Right hindlimb (tissue), 1 donor: ENCODE data around the gene BAZ2A.
A peak's percentile ranks its signal among the peaks of the same experiment; 100 is the strongest.
"Not testable (repeated sequence)": the region's sequence is repeated elsewhere in the genome, so short reads cannot be mapped to it uniquely, and the experiment has no call there.

Source experiments
- DNase-seq: peaks from one replicate; pipeline ENCODE4 v3.0.0-alpha.2; 2018

Gene BAZ2A

DNA sequence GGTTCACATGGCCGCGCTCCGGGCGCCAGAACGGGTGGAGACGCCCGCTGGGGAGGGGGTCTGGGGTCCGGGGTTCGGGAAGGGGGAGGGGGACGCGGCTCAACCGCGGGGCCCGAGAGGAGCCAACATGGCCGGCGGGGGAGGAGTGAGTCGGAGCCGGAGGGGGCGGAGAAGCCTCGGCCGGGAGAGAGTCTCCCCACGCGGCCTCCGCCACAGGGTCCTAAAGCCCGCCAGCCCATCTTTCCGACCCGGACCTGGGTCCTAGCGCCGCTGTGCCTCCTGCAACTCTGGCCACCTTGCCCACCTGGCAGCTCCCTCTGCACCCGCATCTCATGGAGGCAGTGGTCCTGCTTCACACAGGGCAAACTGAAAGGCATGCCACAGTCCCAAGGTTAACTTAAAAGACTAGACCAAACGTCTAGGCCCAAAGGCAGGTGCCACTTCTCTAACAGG is at the start of gene BAZ2A:
Gene BAZ2A (minus strand): TSS at position 147 of the 453 bp plus-strand sequence. CDS start 12,796 bp downstream, outside the sequence.
- peak; percentile 93 for DNase-seq

GRCh38 chr12:56678852-56679251 is 48.7 kb upstream of the BAZ2A start:
- DNase-seq = no peak

GRCh38 chr12:56677680-56678079 is 47.6 kb upstream of the BAZ2A start:
- DNase-seq = no peak

- no peak for DNase-seq
Observed at GRCh38 chr12:56676851-56677580, 46.9 kb upstream of the BAZ2A start.

DNA sequence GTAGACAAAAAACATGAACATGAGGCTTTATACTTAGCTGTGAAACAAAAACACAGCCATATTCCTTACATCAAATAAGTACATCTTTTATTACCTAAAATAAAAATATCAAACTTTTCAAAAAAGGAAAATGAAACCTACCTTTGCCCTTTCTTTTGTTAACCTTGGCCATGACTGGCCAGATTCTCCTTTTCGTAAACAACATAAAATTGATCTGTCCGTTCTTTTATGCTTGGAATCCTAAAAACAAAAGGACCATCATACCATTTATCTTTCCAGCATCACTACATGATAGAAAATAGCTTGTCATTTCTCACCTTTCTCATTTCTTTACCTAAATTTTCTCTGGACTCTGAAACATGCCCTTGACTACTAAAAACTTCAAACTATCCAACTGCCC is 41.5 kb upstream of the BAZ2A start:
- no peak for DNase-seq

- no peak for DNase-seq
Observed at GRCh38 chr12:56670836-56671235, 40.7 kb upstream of the BAZ2A start.

DNA sequence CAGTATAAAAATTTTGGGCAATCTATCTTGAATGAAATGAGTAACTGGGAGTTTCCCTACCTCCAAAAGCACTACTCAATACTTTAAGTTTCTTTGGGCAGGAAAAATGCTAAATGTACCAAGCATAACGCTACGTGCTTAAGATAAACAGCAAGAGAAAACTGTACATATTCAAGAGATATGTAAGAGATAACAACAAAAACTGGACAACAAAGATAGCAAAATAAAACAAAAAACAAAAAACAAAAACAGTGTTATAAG is 38.0 kb upstream of the BAZ2A start:
- DNase-seq = no peak

DNA sequence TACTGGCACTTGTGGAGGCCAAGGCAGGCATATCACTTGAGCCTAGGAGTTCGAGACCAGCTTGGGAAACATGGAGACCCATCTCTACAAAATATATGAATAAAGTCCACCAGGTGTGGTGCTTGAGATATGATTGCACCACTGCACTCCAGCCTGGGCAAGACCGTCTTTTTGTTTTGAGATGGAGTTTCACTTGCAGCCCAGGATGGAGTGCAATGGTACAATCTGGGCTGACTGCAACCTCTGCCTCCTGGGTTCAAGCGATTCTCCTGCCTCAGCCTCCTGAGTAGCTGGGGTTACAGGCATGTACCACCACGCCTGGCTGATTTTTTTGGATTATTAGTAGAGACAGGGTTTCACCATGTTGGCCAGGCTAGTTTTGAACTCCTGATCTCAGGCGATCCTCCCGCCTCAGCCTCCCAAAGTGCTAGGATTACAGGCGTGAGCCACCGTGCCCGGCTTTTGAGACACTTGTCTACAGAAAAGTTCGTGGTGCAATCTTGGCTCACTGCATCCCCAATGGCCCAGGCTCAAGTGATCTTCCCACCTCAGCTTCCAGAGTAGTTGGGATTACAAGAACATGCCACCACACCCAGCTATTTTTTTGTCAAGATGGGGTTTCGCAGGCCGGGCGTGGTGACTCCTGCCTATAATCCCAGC is 32.0 kb upstream of the BAZ2A start:
- no peak for DNase-seq

DNA sequence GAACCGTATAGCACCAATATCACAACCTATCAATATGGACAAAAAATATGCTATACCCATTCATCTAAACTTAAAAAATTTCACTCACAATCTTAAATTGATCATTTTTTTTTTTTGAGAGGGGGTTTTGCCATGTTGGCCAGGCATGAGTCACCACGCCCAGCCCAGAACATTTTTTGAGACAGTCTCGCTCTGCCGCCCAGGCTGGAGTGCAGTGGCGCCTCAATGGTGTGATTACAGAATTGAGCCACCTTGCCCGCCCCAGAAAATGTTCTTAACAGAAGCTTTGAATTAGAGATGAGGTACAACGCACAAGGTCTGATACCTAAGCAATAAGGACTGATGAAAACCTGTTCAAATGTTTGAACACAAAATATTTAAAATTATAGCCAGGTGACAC is 31.4 kb upstream of the BAZ2A start:
- DNase-seq = no peak

DNA sequence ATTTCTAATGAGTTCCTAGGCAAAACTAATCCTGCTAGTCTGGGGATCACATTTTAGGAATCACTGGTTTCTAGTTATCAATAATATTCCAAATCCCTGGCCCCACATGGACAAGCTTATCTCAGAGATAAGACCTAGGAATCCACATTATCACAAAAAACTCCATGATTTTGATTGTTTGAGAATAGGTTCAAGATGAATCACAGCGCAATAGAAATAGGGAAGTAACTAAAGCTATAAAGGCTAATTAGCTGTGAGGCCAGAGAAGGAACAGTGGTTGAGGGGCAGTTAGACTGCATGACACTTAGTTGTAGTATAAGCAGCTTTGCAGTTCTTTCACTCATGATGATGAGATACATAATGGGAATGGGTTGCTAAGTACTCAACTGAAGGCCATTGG is 28.8 kb upstream of the BAZ2A start:
- DNase-seq = no peak

- no peak for DNase-seq
Observed at GRCh38 chr12:56657416-56658379, 27.6 kb upstream of the BAZ2A start.

GRCh38 chr12:56653781-56654180 is 23.7 kb upstream of the BAZ2A start:
- DNase-seq = not testable (repeated sequence)

- DNase-seq = not testable (repeated sequence)
Observed at GRCh38 chr12:56648023-56648422, 17.9 kb upstream of the BAZ2A start.

DNA sequence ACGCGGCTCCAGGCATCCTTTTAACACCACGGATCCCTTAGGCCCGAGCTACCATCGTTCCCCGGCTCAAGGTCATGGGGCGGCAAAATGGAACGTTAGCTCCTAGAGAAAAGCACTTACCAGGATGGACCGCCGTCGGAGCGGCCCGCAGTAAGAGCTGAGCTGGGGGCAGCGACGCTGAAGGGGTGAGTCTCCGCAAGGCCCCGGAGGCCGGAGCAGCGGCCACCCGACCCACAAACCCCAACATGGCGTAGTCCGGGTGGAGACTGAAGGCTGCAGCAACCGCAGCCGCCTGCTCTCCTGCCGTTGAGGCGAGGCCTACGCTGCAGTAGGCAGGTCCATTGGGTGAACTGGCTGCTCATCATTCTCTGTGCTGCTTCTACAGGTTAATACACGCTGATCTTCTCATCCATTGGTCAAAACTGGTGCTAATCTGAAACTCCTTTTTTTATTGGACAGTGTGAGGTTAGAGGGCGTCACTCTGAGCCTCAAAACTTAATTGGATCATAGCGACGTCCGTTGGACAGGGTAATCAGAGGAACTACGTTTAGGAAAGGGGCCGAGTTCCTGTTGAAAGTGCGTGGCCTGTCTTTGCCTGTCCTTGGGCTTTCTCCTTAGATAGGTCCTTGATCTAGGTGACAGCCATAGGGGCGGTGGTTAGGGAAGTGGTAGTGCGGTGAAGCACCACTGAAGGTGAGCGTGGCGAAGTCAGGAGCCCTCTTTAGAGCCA is 15.8 kb upstream of the BAZ2A start, which contains the start of gene ATP5F1B:
Gene ATP5F1B (minus strand): TSS at position 268 of the 730 bp plus-strand sequence. CDS start 21 bp downstream, at position 247.
- peak; percentile 98 for DNase-seq

GRCh38 chr12:56645201-56645716 is 15.1 kb upstream of the BAZ2A start:
- DNase-seq = no peak

DNA sequence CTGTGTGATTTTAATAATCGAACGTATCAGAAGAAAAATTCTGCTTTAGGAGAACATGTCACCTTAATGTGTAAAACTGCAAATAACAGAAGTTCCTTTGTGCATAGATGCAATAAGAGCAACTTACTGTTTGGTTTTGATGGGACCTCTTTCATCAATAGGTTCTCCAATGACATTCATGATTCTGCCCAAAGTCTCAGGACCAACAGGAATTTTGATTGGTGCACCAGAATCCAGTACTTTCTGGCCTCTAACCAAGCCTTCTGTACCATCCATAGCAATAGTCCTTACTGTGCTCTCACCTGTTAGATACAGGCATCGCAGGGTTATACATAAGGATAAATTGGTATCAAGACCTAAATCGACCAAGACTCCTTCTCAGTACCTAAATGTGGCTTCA is 14.5 kb upstream of the BAZ2A start:
- DNase-seq = no peak

DNA sequence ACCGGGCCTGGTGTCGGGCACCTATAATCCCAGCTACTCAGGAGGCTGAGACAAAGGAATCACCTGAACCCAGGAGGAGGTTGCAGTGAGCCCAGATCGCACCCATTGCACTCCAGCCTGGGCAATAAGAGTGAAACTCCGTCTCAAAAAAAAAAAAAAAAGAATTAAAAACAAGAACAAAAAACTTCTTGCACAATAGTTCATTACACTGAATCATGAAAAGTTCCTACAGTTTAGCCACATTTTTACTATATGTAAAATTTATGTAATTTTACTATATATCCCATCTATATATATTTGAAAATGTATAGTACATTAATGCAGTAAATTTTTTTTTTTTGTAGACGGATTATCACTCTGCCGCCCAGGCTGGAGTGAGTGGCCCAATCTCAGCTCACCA is 11.1 kb upstream of the BAZ2A start:
- no peak for DNase-seq

GRCh38 chr12:56637621-56638020 is 7.5 kb upstream of the BAZ2A start:
- DNase-seq = no peak

DNA sequence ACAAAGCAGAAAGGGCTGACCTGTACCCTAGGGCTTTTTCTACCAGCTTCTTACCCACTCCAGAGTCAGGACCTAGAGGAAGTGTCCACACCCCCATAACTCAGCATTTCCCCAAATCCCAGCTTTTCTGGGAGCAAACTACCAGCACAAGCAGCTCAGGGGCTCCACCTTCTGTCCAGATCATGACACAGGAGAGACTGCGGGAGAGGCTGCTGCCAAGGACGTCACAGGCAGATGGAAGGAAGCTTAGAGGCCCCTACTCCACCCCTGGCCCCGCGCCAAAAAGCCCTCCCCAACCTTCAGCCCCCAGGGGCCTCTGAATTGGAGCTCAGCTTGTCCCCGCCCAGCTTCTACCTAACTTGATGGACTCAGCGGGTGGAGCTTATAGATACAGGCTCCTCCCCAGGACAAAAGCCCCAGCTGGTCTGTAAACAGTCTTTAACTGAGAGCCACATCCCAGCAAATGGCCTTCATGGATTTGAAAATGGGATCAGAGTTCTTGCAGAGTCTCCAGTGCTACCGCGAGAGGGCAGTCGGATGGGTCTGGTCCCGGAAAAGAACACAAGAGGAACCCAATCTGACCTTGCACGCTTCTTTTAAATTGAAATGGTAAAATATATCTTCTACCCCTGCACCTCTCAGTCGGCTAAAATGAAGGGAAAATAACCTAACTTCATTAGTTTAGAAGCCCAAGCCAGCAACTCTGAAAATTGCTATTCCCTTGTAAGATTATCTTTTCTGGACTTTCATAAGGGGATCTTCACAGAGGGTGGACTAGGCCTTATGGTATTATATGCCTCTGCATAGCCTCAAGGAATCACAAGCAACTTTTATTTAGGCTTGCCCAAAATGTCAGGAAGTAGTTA is 6.8 kb upstream of the BAZ2A start:
- DNase-seq = peak; percentile 100

DNA sequence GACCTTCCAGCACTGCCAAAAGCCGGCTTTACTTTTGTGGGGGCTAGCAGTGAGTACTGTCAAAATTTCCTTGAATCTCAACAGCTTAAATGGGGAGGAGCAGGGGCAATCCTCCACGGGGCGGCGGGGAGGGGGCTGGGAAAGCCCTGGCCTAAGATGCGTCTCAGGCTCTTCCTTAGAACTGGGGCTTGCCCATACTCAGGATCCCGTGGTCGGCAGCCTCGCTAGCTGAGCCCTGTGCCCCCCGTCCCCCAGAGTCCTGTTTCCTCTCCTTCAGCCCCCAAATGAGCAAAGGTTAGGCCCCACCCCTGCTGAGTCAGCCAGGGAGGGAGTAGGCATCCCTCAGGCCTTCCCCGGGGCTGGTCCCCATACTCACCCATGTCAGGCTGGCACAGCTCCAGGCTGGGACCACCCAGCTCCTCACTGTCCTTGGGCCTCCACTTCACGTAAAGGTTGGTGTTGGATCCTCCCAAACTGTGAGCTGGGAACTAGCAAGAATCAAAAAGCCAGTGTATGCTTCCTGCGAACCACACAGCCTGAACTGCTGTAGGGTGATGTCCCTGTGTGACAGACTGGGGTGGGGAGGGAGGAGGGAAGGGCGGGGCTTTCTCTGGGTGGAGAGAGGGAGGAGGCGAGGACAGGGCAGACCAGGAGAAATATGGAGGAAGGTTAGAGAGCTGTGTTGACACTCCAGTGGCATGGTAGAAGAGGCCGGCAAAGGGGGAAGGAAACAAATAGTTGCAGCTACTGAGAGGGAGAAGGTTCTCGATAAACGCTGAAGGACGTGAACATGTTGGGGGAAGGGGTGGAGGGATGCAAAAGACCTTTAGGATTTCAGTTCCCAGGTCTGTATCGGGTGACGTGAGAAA is 5.9 kb upstream of the BAZ2A start:
- peak; percentile 94 for DNase-seq
